GM18526 (cell line): Measurements from ENCODE around the gene SFPQ.

Source experiments
- POLR2A ChIP-seq: IDR thresholded peaks from 3 replicates; pipeline ENCODE4 v1.6.1; 2011; ENCODE audit not compliant: insufficient read length; ENCODE audit errors: extremely low read depth

SFPQ gene, protein sequence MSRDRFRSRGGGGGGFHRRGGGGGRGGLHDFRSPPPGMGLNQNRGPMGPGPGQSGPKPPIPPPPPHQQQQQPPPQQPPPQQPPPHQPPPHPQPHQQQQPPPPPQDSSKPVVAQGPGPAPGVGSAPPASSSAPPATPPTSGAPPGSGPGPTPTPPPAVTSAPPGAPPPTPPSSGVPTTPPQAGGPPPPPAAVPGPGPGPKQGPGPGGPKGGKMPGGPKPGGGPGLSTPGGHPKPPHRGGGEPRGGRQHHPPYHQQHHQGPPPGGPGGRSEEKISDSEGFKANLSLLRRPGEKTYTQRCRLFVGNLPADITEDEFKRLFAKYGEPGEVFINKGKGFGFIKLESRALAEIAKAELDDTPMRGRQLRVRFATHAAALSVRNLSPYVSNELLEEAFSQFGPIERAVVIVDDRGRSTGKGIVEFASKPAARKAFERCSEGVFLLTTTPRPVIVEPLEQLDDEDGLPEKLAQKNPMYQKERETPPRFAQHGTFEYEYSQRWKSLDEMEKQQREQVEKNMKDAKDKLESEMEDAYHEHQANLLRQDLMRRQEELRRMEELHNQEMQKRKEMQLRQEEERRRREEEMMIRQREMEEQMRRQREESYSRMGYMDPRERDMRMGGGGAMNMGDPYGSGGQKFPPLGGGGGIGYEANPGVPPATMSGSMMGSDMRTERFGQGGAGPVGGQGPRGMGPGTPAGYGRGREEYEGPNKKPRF

DNA sequence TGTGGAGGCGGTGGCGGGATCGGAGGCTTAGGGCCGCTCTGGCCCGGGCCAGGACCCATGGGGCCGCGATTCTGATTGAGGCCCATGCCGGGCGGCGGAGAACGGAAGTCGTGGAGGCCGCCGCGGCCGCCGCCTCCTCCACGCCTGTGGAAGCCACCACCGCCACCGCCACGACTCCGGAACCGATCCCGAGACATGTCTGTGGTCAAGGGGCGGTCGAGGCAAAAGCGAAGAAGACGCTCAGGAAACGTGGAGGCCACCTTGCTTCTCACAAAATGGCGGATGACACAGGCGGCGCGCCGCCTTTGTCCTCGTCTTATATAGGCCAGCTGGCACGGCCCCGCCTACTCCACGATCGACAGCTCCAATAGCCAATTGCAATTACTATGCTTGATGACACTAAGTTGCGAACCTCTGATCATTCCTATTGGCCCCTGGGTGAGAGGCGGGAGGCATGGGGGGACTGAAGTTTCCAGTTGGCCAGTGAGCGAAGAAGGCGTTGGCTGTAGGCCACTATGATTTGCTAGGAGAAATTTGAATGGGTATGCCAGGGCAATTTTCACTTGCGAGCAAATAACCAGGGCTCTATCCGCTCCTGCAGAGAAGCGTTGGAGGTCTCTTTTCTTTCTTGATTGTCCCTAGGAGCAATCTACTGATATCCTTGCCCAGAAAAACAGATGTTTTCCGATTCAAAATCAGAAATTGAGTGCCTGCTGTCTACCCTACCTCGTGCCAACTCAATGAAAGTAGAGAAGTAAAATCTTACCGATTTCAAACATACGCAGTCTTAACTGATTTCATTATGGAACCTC is at the start of gene SFPQ:
Gene SFPQ, minus strand, starts transcription at position 293 of the 812 bp plus-strand sequence. Its CDS starts 96 bp downstream, at position 197.
- TF ChIP-seq POLR2A = peak; percentile 99

DNA sequence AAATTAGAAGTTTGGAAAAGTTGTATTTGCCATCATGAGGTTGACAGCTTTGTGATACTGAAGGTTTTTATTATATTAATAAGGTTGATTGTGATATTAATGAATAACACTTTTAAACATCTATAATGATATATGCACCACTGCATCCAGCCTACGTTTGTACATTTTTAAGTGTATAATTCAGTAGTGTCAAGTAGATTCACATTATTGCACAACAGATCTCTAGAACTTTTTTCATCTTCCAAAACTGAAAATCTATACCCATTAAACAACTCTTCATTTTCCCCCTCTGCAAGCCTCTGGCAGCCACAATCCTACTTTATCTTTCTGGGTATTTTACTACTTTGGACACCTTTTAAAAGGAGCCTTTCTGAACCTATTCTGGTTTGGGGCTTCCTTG is 38.3 kb upstream of the SFPQ start:
- TF ChIP-seq POLR2A = no peak

DNA sequence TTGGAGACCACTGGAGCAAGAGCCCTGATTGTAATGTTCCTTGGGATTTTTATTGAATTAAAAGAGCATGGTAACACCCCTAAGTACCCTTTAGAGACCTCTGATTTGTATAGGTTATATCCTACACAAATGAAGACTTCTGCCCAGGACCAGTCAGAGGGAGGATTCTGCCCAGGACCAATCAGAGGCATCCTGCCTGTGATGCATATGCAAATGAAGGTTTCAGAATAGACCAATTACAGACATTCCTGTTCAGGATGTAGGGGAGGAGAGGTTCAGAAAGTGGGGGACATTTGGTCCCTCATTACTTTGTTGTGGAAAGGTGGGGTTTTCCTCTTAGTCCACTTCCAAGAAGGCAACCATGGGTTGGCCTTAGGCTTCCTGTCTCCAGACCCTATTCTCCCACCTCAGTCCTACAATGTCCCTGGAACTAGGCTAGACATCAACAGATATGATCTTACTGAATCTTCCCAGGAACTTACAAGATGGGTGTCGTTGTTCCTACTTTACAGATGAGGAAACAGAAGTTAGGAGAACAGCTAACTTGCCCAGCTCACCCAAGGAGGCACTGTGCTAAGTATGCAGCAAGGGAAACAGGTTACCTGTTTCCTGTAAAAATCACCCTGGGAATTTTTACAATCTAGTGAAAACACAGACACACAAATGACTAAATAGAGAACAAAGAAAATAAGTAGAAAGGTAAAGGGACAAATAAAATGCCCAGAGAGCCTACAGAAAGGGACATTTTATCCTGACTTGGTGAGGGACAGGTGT is 36.8 kb upstream of the SFPQ start:
- no peak for TF ChIP-seq POLR2A

DNA sequence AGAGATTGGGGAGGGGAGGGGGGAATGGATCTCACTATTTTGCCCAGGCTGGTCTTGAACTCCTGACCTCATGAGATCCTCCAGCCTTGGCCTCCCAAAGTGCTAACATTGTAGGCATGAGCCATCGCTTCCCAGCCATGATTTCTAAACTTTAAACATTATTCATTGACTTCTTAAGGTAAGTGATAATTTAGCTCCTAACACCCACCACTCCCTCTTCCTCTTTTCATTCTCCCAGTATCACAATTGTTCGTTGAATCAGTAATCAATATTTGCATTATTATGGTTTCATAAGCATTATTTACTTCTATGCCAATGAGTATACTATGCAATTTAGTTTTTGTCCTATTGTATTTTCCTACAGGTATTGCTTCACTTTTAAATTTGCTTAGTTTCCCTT is 33.6 kb upstream of the SFPQ start:
- no peak for TF ChIP-seq POLR2A

DNA sequence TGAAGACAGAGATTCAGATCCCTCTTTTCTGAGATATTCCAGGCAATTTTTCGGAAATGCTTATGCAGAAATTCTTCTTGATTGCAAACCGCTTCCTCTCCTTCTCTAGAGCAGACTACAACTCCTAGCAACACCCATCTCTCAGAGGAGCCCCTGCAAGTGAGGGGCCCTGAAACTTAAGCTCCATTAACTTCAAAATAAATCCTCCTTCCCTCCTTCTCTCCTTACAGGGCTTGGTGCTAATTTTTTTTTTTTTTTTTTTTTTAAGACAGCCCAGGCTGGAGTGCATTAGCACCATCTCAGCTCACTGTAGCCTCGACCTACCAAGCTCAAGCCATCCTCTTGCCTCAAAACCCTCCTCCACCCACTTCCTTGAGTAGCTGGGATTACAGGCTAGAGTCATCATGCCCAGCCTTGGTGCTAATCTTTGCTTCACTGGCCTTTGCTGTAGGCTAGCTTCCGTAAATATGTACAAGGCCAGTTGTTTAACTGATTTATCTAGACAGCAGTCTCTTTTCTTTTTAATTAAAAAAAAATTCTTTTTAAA is 30.2 kb upstream of the SFPQ start:
- TF ChIP-seq POLR2A = no peak

DNA sequence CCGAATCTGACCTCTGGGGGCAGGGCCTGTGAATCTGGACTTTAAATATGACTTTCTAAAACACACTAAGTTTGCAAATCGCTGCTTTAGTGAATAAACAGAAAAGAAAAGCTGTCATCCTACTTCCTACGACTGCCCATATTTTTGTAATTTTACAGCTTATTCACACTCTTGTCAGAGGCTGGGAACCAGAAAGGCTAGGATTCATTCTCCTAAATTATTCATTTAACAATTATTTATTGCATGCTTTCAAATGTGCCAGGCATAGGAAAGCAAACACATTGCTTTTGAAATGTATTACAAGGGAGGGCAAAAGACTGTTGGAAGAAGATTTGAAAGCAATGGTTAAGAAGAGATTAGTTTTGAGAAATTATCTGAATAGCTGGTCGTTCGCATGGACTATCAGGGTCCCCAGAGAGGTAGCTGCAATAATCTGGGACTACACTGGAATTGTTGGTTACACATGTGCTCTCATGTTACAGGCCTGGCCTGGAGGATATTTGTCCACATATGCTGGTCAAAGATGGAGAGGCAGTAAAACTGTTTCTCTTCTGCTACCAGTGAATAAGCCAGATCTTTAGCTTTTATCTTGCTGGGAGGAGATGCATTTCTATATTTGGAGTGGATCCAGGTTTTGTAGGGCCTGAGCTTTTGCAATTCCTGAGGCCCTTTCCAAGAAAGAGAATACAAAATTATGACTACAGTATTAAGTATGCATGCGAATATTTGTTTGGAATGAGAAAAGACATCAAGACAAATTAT is 29.6 kb upstream of the SFPQ start:
- TF ChIP-seq POLR2A = no peak

DNA sequence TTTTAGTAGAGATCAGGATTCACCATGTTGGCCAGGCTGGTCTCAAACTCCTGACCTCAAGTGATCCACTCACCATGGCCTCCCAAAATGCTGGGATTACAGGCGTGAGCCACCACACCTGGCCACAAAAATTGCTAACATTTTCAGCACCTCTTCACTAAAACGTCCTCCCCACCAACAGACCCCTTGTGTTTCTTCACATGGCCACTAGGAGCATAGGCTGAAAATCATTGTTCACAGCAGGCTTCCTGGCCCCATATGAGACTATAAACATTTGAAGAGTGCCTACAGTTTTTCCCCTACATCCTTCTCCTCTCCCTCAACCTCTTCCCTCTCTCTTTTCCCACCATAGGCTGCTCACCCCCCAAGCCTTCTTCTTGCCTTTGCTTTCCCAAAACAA is 28.0 kb upstream of the SFPQ start:
- TF ChIP-seq POLR2A = no peak

DNA sequence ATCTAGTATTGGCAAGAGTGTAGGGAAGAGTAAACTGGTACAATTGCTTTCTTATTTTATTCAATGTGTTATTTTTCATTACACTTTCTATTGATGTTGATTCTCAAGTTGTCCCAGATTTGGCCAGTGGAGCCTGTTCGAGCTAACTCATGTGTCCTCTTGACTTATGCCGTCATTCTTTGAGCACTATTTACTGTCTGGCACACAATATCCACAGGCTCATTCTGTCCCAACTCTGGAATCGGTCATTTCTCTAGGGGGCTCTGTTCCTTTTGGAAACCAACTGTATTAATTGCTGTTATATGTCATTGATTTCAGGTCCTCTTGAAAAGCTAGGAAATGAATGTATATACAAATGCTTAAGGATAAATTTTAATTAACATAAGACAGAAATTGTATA is 22.4 kb upstream of the SFPQ start:
- no peak for TF ChIP-seq POLR2A

DNA sequence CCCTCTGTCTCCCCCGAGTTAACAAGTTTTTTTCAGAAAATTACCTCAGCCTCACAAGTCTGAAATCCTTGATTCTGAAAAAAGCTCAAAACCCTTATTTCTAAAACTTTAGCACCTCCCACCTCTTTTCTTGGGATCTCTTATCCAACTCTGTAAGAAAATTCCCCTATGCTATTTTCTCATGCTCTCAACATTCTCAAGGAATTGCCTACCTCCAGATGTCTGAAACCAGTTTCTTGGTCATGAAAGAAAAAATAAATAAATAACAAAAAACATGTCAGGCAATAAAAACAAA is 18.1 kb upstream of the SFPQ start:
- no peak for TF ChIP-seq POLR2A

DNA sequence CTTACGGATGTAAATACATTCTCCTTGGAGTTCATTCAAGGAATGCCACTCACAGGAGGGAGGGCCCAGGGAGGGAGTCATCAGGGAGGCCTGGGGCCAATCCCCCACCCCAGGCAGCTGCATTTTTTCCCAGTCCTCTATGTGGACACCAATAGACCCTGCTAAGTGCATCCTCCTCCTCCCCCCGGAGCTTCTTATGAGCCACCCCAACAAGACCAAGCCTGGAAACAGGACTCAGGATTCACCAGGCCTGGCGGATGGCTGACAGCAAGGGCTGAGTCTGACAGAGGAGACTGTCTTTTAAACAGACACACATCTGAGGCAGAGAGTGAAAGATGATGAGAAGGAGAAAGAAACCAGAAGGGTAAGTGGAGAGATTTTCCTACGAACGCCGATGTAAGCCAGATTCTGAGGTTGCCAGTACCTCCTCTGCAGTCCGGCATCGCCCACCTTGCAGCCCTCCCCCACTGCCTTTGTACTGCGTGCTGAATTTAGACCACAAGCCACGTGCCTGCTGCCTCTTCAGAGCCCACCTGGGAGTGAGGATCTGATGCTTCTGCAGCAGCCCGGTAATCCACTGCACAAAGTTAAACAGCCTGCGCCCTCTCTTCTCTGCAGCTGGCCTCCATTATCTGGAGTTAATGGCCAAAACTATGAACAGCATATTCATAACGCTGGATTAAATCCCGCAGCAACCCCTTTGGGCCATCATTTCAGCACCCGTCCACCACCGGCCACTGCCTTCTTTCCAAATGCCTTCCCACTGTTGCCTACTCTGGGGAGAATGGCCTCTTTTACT is 17.6 kb upstream of the SFPQ start:
- TF ChIP-seq POLR2A = no peak

DNA sequence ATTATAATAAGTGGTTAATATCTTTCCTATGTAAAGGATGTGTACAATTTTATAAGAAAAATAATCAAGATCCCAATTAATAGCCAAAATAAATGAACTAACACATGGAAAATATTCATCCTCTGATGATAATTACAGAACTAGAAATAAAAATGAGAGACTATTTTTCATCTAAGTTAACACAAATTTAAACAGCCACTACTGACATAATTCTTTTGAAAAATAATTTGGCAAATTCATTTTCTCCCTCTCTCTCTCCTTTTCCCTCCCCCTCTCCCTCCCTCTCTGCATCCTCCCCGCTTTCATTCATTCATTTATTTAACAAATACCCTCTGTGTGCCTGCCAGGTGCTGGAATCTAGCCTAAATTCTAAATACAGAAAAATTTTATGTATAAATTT is 10.3 kb upstream of the SFPQ start:
- no peak for TF ChIP-seq POLR2A

DNA sequence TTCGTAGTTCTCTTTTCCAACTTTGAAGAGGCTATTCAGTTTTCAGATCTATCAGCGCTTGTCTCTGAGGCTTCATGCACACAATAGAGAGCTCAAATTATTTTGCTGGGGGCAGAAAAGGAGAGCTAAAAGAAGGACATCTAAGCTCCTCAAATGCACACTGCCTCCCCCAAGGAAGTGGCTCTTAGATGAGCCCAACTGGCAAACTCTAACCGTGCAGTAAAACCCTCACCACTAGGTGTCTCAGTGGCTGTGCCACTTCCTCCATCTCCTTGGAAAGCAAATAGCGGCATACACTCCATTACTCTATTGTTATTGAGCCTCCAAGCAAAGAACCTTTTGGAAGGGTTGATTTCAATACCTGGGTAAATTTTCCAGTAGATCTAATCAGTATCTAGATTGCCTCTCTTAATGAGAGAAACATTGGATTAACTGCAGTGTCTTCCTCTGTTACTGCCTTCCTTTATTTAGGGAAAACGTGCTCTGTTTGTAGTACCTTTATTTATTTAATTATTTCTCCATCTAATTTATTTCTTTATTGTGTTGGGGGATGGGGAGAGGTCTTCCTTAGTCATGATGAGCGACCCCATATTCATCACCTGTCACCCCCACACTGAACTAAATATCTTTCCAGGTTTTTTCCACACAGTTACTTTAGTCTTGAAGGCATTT is 9.2 kb upstream of the SFPQ start:
- no peak for TF ChIP-seq POLR2A

DNA sequence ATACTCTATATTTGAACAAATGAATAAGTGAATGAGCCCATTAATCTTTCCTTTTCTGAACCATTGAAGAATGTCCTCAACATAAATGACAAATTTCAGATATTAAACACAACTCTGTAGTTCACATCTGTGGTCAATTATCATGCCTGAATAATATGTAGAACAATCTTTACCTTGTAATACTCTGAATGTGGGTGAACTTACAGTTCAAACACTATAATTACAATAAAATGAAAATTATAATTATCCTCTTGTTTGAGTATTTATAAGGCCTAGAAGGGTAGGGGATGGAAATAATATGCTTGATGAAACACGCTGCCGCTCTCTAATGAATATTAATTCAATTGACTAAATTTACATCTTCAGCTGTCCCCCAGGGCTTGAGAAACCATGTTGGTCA is 8.7 kb upstream of the SFPQ start:
- TF ChIP-seq POLR2A = no peak
